Neural cell (in vitro differentiated cells): Measurements from ENCODE around the gene FASTKD1.

Experiments used
- EP300 ChIP-seq: fragments of 450-650 bp; conservative IDR thresholded peaks from 2 replicates; pipeline ENCODE4 v1.6.1; 2014; ENCODE audit warnings: antibody characterized with exemption, mild to moderate bottlenecking, moderate library complexity; ENCODE audit not compliant: poor library complexity, severe bottlenecking
- EZH2 ChIP-seq: fragments of 200-600, 300-800 bp; shearing (Covaris generic), sonication (generic); IDR thresholded peaks from 2 replicates; pipeline ENCODE4 v1.6.1; 2014; ENCODE audit warnings: antibody characterized with exemption, low read length, borderline replicate concordance, mild to moderate bottlenecking; ENCODE audit not compliant: insufficient read depth, poor library complexity, severe bottlenecking
- MXI1 ChIP-seq: fragments of 450-650 bp; conservative IDR thresholded peaks from 2 replicates; pipeline ENCODE4 v1.6.1; 2014; ENCODE audit warnings: antibody characterized with exemption, mild to moderate bottlenecking; ENCODE audit not compliant: poor library complexity, severe bottlenecking
- POLR2AphosphoS5 ChIP-seq: IDR thresholded peaks from 2 replicates; pipeline ENCODE4 v1.6.1; 2012
- RAD21 ChIP-seq: fragments of 450-650 bp; conservative IDR thresholded peaks from 2 replicates; pipeline ENCODE4 v1.6.1; 2014; ENCODE audit warnings: antibody characterized with exemption, mild to moderate bottlenecking, moderate library complexity
- REST ChIP-seq: IDR thresholded peaks from 2 replicates; pipeline ENCODE4 v1.6.1; 2012; ENCODE audit warnings: borderline replicate concordance
- SMC3 ChIP-seq: fragments of 450-650 bp; conservative IDR thresholded peaks from 2 replicates; pipeline ENCODE4 v1.6.1; 2014; ENCODE audit warnings: antibody characterized with exemption, mild to moderate bottlenecking, moderate library complexity; ENCODE audit not compliant: poor library complexity
- TAF1 ChIP-seq: IDR thresholded peaks from 2 replicates; pipeline ENCODE4 v1.6.1; 2012; ENCODE audit warnings: low read depth
- TF ChIP-seq, protein P1 (sequence below): fragments of 450-650 bp; IDR thresholded peaks from 2 replicates; pipeline ENCODE4 v1.5.1; 2014; ENCODE audit warnings: antibody characterized with exemption, mild to moderate bottlenecking, moderate library complexity; ENCODE audit not compliant: poor library complexity, severe bottlenecking

GRCh38 chr2:169495310-169495928, 78.2 kb downstream of the FASTKD1 start:
- TF ChIP-seq SMC3, result no peak
- TF ChIP-seq EP300, result no peak
- TF ChIP-seq, protein P1, sequence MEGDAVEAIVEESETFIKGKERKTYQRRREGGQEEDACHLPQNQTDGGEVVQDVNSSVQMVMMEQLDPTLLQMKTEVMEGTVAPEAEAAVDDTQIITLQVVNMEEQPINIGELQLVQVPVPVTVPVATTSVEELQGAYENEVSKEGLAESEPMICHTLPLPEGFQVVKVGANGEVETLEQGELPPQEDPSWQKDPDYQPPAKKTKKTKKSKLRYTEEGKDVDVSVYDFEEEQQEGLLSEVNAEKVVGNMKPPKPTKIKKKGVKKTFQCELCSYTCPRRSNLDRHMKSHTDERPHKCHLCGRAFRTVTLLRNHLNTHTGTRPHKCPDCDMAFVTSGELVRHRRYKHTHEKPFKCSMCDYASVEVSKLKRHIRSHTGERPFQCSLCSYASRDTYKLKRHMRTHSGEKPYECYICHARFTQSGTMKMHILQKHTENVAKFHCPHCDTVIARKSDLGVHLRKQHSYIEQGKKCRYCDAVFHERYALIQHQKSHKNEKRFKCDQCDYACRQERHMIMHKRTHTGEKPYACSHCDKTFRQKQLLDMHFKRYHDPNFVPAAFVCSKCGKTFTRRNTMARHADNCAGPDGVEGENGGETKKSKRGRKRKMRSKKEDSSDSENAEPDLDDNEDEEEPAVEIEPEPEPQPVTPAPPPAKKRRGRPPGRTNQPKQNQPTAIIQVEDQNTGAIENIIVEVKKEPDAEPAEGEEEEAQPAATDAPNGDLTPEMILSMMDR, result no peak
- TF ChIP-seq EZH2, result no peak
- no peak for TF ChIP-seq REST
- no peak for TF ChIP-seq RAD21
- TF ChIP-seq TAF1, result no peak
- TF ChIP-seq POLR2AphosphoS5, result no peak
- TF ChIP-seq MXI1, result no peak
